GM19043 (cell line): ENCODE results near the gene RUNDC1.

Experiments
- ATAC-seq: cut with Tn5 transposase; IDR thresholded peaks from one replicate; pipeline ENCODE4 v1.9.1; 2021; ENCODE audit warnings: low read depth; ENCODE audit not compliant: unreplicated experiment

Gene RUNDC1

DNA sequence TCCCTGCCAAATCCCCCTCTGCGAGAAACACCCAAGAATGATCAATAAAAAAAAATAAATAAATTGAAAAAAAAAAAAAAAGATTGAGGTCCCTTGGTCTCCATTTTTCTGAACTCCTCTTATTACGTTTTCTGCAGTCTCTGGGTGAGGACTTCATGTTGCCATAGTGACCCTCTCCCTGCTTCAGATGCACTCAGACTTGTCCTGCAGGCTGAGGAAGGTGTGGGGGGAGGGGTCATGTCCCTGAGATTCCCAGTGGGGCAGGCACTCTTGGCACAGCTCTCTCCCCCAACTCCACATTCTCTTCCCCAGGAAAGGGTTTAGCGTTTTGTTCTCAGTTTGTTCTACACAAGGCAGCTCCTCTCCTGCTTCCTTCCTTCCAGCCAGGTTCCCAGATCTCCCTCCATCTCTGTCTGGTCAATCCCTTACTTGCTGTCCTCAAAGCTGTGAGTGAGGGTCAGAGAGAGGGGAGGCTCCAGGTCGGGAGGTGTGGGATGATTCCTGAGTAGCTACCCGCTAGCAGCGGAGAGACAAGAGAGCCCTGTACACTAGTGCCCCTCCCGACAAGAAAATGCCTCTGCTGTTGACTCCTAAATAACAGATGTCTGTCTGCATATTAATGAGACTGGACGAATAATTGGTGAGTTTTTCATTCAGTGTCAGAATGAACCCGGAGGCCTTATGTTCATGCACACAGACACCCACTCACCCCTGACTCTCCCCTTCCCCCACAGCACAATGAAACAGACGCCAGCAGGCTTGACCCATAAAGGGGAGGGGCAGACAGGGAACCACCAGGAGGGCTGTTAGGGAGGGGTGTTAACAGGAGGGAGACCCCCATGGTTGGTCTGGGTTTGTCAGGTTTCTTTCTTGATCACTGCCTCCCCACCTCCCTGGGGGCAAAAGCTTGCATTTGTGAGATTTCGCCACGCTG is 53.9 kb downstream of the RUNDC1 start:
- no peak for ATAC-seq

DNA sequence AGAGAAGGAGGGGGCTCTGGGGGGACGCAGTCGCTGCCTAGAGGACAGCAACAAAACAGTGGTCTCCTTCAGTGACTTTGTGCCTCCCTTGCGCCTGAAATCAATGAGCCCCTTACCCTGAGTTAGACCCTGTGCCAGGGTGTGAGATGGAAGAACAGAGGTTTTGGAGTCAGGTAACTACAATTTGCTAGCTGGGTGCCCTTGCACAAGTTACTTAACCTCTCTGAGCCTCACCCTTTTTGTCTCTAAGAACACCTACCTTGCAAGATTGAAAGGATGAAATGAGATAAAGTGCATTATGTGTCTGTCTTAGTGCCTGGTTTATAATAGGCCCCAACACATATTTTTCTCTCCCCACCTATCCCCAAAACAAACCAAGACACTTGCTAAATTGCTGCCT is 54.5 kb downstream of the RUNDC1 start:
- ATAC-seq, result no peak

DNA sequence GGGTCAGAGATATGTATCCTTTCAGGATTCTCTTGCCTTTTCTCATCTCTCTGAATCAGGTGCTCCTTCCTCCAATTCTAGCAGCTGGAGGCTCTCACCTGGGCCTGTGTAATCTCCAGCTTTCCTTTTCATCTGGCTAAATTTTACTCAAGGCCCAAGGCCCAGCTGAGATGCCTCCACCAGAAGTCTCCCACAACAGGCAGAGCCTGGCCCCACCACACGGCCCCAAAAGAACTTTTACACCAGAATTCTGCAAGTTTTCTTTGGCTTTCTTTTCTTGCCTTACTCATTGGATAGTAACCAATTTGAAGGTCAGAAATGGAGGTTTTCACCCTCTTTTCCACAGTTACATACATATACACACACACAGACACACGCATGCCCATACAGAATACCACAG is 59.3 kb downstream of the RUNDC1 start:
- ATAC-seq, result no peak

DNA sequence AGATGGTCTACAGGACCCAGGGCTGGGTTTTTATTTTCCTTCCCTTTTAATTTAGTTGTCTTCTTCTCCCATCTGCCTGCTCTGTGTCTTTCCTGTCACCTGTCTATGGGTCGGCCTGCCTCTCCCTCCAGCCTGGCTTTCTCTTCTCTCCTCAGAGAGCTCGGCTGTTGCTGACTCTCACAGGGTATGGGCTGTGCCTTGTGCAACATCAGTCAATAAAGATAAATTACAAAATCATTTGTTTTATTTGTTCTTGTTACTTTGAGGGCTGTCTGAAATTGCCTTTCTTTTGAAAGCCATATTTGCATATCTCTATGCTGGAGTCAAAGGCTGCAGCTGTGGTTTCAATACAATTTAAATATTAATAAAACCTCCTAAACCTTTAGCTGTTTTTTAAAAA is 60.3 kb downstream of the RUNDC1 start:
- ATAC-seq, result no peak

DNA sequence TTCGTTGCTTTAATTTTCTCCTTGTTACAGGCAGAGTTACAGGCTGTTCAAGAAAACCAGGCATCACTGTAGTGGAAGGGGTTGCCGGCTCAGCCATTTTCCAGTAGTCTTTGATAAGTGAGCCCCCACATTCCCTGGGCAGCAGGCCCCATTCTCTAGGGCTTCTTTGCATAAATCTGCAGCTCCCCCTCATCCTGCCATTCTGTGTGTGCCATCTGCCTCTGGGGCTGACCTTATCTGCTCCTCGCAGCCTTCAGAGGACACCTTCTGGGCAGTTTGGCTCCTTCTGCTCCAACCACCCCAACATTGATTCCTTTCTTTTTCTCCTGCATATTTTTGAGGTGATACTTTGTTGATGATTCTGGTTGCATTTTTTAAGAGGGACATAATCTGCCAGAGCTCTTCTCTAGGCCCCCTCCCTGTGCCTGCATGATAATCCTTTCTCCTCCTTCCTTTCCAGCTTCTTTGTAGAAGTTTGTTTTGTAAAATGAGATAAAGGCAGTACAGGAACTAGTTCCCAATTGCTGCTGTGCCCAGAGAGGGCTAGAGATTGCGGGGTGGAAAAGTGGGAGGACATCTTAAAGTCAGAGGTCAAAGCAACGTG is 61.8 kb downstream of the RUNDC1 start:
- no peak for ATAC-seq
